Thyroid gland (tissue), 4 donors: ENCODE results near the gene AFF3.

Experiments used
- CTCF ChIP-seq, 6 experiments: fragments of 200-600 bp in 3 of 6; fragments of 450-650 bp in 3 of 6; sonication (generic) in 3 of 6; IDR thresholded peaks; one replicate each; pipeline ENCODE4 v1.5.1; 2016 to 2019; ENCODE audit warnings: antibody characterized with exemption in 6 of 6, mild to moderate bottlenecking in 2 of 6, inconsistent platforms in 1 of 6, moderate library complexity in 1 of 6
- POLR2A ChIP-seq, 2 donors: fragments of 450-650 bp; IDR thresholded peaks; one replicate each; pipeline ENCODE4 v1.6.1; 2017; ENCODE audit warnings: antibody characterized with exemption in 2 of 2, mild to moderate bottlenecking in 2 of 2, moderate library complexity in 1 of 2

GRCh38 chr2:99988599-99988998 is 153.8 kb downstream of the AFF3 start:
- TF ChIP-seq POLR2A (IDR thresholded peaks at IDR 0.05) (no peak), CTCF (IDR thresholded peaks at IDR 0.05) (no peak)
